Measurements from ENCODE around the gene SMIM1. TPM values are rescaled to one million over a fixed set of nuclear protein-coding genes. Genes with fewer than 3 reads are reported as not detected.

The SMIM1 gene
- total RNA-seq, 1 donor from 2014 or later, result 10.8 TPM

- DNase-seq (ENCODE audit: low spot score, unreplicated experiment), result no peak
- H3K27ac Mint-ChIP-seq, result no peak overlapping the region
- no peaks in the 10 kb centered on the region for H3K9me3 Mint-ChIP-seq (ENCODE audit: low read depth)
- H3K4me1 Mint-ChIP-seq (ENCODE audit: low read depth), result peaks cover 2% of the 10 kb centered on the region
- TF ChIP-seq CTCF (IDR thresholded peaks at IDR 0.05; ENCODE audit: unreplicated experiment), result no peak
- H3K36me3 Mint-ChIP-seq (ENCODE audit: insufficient read depth), result peaks cover 13% of the 10 kb centered on the region
- H3K27me3 Mint-ChIP-seq, result no peaks in the 10 kb centered on the region
- H3K4me3 Mint-ChIP-seq (ENCODE audit: low read depth), result no peak overlapping the region
Observed at GRCh38 chr1:3777647-3778589, 5.4 kb downstream of the SMIM1 start.

GRCh38 chr1:3778590-3779264 lies 6.2 kb downstream of the SMIM1 start:
- H3K4me3 Mint-ChIP-seq (ENCODE audit: low read depth), result no peak overlapping the region
- H3K4me1 Mint-ChIP-seq (ENCODE audit: low read depth), result peaks cover 2% of the 10 kb centered on the region
- H3K27me3 Mint-ChIP-seq, result no peaks in the 10 kb centered on the region
- H3K36me3 Mint-ChIP-seq (ENCODE audit: insufficient read depth), result peaks cover 15% of the 10 kb centered on the region
- no peak for DNase-seq (ENCODE audit: low spot score, unreplicated experiment)
- TF ChIP-seq CTCF (IDR thresholded peaks at IDR 0.05; ENCODE audit: unreplicated experiment), result no peak
- H3K27ac Mint-ChIP-seq, result no peak overlapping the region
- H3K9me3 Mint-ChIP-seq (ENCODE audit: low read depth), result no peaks in the 10 kb centered on the region

DNA sequence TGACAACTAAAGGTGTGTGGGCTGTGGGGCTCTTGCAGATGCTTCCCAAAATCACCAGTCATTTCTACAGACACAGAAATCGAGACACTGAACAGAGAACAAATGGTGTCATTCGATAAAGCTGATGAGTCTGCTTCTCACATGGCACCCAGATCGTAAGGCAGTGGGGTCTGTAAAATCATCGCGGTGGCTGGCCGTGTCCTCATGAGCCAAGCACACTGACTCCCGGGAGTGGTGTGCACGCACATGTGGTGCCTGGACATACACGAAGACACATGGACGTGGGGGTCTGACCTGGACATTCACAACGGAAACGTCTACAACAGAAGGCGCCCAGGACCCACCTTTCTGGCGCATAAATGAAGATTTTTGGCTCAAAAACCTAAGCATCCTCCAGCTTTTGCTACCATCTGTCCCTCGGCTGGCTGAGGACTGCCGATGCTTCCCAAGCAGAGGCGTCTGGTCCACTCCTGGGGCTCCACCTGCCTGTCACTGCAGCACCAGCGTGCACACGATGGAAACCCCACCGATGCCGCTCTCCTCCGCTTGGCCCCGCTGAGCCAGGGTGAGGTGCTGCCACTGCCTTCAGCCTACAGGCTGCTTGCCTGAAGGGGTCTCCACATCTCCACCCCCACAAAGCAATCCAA lies 6.8 kb downstream of the SMIM1 start:
- H3K4me1 Mint-ChIP-seq (ENCODE audit: low read depth), result peaks cover 2% of the 10 kb centered on the region
- H3K27ac Mint-ChIP-seq, result no peak overlapping the region
- H3K36me3 Mint-ChIP-seq (ENCODE audit: insufficient read depth), result peaks cover 18% of the 10 kb centered on the region
- H3K27me3 Mint-ChIP-seq, result no peaks in the 10 kb centered on the region
- DNase-seq (ENCODE audit: low spot score, unreplicated experiment), result no peak
- H3K4me3 Mint-ChIP-seq (ENCODE audit: low read depth), result no peak overlapping the region
- no peak for TF ChIP-seq CTCF (IDR thresholded peaks at IDR 0.05; ENCODE audit: unreplicated experiment)
- H3K9me3 Mint-ChIP-seq (ENCODE audit: low read depth), result no peaks in the 10 kb centered on the region

DNA sequence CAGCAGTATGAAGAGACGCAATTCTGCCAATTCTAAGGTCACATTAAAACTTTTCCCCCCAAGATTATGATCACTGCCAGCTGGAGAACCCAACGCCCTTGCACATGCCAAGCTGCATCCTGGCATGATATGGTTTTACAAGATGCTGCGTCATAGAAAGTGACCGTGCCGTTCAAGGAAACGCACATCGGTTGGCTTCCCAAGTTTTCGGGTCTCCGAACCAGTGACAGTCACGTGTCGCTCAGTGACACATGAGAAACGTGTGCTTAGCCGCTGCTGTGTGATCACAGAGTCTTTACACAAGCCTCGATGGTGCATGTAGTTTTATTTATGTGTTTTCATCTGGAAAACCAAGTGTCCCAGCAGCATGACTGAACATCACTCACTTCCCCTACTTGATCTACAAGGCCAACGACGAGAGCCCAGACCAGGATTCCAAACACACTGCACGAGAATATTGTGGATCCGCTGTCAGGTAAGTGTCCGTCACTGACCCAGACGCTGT lies 7.4 kb downstream of the SMIM1 start:
- Mint-ChIP-seq H3K36me3 (ENCODE audit: insufficient read depth) (peaks cover 19% of the 10 kb centered on the region), H3K4me1 (ENCODE audit: low read depth) (peaks cover 2% of the 10 kb centered on the region), H3K9me3 (ENCODE audit: low read depth) (no peaks in the 10 kb centered on the region), H3K27me3 (no peaks in the 10 kb centered on the region), H3K27ac (no peak overlapping the region), H3K4me3 (ENCODE audit: low read depth) (no peak overlapping the region)
- DNase-seq (ENCODE audit: low spot score, unreplicated experiment), result no peak
- no peak for TF ChIP-seq CTCF (IDR thresholded peaks at IDR 0.05; ENCODE audit: unreplicated experiment)

DNA sequence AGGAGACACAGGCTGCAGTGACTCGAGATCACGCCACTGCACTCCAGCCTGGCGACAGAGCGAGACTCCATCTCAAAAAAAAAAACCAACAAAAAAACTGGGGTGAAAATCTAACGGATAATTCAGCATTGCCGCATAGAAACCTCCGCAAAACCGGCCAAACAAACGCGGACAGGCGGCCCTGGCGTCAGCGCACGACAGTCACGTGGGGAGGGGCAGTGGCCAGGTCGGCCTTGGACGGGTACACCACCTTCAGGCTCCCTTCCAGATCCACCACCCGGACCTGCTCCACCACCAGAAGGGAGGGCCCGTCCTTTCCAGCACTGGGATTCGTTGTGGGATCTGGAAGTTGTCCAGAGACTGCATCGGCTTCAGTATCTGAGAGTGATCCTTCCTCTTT lies 8.4 kb downstream of the SMIM1 start:
- Mint-ChIP-seq H3K4me1 (ENCODE audit: low read depth) (peaks cover under 1% of the 10 kb centered on the region), H3K36me3 (ENCODE audit: insufficient read depth) (peaks cover 24% of the 10 kb centered on the region), H3K4me3 (ENCODE audit: low read depth) (no peak overlapping the region), H3K27ac (no peak overlapping the region), H3K9me3 (ENCODE audit: low read depth) (no peaks in the 10 kb centered on the region), H3K27me3 (no peaks in the 10 kb centered on the region)
- TF ChIP-seq CTCF (IDR thresholded peaks at IDR 0.05; ENCODE audit: unreplicated experiment), result no peak
- DNase-seq (ENCODE audit: low spot score, unreplicated experiment), result no peak

All from progenitor cell of endocrine pancreas (in vitro differentiated cells).